Right renal cortex interstitium (tissue), 3 donors: ENCODE results near the gene EFNB2. TPM values are rescaled to one million over a fixed set of nuclear protein-coding genes. Genes with fewer than 3 reads are reported as not detected.

Source experiments
- DNase-seq, 3 donors: peaks; one replicate each; pipeline ENCODE4 v3.0.0-alpha.2; 2013; ENCODE audit warnings: low read depth in 3 of 3, low spot score in 2 of 3
- polyA plus RNA-seq, 3 donors: library from polyadenylated mRNA; unstranded; fragments of 120-200 nt; gene quantifications; one replicate each; pipeline ENCODE4 v1.2.1, GENCODE V29; 2013; ENCODE audit not compliant: insufficient read length in 3 of 3

Gene EFNB2
- polyA plus RNA-seq, 3 donors, result 137 to 149 (median 149) TPM

DNA sequence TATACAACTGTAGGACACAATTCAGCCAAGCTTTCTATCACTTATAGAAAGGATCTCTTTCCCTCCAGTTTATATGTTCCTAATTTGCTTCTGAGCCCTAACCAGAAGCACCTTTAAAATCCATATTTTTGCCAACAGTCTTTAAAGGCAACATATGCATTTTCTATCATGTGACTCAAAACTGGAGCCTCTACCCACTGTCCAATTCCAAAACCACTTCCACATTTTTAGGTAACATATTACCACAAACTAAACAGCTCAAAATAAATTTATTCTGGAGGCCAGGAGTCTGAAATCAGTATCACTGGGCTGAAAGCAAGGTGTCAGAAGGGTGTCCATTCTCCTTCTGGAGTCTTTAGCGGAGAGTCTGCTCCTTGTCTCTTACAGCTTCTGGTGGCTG is 15.9 kb upstream of the EFNB2 start:
- DNase-seq, result no peak

- no peak for DNase-seq
Measured at GRCh38 chr13:106550570-106551135, 15.2 kb upstream of the EFNB2 start.

DNA sequence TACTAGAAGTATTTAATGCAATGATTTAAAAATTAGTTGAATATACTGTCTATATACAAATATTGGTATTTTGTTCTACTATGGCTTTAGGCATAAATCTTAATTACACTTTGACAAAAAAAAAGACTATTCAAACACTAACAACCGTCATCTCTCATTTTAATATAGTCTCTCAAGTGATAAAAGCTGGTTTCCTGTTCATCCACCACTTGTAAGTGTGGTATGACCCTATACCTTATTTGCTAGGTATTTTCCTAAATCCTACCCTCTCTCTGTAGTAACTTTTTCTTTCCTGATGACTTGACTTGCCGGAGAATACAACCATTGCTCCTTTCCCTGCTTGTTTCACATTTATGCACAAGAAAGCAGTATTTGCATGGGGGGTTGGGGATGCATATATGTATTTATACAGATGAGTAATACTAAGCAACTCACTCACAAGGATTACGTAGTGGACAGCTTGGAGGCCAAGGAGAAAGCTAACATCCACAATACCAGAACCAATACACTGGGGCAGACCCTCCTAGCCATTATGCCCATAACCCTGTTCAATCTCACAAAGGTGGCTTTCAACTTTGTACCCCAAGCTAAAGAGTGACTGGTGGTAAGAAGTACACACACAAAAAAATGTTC is 12.7 kb upstream of the EFNB2 start:
- DNase-seq, result no peak

DNA sequence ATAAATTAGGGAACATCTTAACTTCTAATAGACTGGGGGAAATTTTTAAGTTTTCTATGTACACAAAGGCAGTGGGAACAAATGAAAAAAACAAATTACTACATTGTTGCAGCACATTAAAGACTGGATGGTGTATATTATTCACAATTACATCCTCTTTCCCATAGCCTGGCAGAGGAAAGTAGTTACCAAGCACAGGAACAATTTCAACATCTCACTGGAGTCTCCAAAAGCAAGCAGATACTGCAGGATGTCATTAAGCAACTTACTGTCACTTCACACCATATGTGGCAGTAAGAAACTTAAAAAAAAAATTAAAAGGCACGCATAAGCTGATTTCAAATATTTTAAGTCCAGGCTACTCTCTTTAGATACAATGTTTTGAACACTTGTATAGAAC is 6.4 kb upstream of the EFNB2 start:
- DNase-seq, result no peak

DNA sequence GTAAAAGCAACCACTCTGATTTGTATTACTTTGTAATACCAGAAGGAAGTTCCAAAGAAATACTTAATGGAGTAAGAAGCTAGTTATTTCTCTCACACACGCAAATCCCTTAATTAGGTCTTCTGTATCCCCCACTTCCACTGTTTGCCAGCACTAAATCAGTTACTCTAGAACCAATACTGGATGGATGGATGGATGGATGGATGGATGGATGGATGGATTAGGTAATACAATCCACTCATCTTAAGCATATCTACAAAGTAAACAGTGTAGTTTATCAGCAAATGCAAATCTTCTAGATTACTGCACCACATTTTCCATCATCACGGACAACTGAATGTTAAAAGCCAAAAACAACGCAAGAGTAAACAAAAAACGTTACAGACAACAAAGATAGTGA is 5.2 kb upstream of the EFNB2 start:
- no peak for DNase-seq

- no peak for DNase-seq
Measured at GRCh38 chr13:106537521-106537920, 2.1 kb upstream of the EFNB2 start.

DNA sequence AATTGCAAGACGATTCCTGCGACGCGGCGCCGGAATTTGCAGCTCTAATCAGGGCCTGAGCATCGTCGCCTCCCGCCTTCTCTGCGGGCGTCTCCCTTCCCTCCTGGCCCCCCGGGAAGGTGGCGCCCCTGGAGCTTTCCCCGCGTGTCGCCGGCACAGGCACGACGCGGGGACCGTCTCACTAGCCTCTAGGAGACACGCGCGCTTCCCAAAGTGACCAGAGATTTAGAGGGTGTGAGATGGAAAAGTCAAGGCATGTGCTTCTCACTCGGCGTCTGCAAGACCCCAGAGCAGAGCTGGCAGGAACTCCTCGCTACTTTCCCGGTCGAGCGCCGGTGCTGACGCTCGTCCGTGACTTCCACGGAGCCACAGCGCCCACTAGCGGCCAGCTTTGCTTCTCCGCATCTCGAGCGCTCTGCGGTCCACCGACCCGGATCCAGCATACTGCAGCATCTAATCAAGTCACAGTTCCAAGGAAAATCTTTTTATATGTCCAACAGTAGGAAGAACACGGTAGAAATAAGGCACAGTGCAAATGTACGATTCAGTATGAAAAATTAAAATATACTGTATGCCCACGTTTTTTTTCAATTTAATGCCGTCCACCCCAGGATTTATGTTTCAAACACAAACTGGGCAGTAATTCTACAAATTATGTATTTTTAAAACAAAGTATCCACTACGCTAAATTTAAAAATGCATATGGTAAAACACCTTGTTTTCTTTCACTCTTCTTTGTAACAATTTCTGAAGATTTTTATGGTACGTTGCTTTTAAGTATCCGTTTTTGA is 977 bp upstream of the EFNB2 start:
- DNase-seq, result peak in 1 of 3 donors; percentile 89

DNA sequence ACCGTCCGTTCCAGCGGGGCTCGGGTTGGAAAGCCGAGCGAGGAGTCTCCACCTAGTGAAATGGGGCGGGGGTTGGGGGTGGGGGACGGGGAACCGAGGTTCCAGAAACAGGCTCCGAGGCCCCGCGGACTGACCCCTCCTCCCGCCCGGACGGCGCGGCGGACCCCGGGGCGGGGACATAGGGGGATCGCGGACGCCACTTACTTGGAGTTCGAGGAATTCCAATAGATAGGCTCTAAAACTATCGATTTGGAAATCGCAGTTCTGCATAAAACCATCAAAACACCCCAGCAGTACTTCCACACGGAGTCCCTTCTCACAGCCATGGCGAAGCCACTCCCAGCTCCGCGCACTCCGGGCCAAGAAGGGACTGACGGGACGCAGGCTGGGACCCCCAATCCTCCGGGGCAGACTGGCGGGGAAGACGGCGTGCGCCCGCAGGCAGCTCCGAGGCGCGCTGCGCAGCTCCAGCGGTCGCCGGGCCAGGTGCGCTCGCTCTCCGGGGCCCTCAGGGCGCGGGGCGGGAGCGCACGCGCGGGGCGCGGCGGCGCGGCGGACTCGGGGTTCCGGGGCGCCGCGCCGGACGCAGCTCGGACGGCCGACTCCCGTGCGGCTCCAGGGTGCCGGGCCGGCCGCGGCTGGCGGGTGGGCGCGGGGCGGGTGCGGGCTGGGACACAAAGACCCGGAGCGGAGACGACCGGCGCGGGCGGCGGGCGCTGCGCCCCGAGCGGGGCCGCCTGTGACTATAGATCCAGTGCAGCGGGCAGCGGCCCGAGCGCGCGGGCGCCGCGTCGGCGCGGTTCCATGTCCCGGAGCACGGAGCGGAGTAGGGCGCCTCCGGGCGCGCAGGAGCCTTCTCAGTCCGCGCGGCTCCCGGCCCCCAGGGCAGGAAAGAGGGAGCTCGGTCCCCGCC is 567 bp downstream of the EFNB2 start:
- no peak for DNase-seq

DNA sequence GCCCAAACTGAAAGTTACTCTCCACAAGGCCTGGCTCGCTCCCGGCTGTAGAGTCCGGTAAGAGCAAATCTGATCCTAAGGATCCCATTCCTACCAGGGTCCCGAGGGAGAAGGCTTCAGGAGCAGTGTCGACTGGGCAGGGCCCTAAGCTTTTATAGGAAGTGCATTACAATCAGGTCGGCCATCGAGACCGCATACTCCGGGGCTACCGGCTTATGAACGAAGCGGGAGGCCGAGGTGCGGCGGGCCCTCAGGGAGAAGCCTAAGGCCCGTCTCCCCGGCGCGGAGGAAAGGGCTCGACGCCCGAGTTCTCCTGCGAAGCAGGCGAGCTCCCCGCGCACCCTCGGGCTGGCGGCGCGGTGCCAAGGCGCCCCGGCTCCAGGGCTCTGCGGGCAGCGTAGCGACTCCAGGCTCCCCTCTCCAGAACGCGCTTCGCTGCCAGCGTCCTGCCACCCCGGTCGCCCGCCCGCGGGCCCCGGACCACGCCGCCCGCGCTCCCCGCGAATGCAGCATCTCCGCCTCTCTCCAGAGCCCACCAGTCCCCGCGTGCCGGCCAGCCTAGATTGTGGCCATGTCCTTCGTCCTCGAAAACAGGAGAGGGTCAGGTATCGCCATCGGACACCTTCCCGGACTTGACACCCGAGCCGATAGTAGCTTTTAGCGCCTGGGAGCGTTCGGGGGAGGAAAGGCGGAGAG is 1.4 kb downstream of the EFNB2 start:
- peak in 1 of 3 donors; percentile 33 for DNase-seq

GRCh38 chr13:106533101-106533942 is 2.1 kb downstream of the EFNB2 start:
- peak in 1 of 3 donors; percentile 74 for DNase-seq

DNA sequence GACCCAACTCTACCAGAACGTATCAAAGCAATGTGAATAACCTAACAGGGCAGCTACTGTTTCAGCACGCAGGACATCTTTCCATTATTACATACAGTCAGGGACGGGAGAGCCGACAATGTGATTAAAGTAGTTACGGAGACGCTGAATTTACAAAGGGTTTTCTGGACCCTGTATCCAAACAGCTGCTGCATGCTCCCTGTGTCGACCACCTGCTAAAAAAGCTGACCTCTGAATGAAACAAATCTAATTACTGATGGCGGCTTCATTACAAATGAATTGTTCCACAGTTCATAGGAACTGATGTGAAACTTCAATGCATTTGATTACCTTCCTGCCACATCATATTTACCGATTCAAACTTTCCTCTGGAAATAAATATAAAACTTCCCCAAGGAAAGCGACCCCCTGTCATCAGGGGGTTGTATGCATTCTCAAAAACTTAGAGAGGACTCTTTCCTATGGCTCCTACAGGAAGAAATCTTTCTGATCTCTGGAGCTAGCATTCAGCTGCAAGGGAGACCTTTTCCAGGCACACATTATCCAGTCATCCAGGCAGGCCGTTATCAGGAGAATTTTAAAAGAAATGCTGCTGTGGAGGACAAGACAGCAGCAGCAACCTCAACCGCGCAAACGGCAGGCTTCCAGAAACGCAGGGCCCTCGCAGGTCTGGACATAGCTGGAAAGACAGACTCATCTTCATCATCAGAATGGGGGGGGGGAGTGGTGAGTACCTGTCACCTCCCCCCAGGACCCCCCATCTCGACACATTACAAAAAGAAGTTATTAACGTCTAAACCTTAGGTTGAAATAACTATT is 3.1 kb downstream of the EFNB2 start:
- DNase-seq, result no peak

GRCh38 chr13:106530980-106531481 is 4.4 kb downstream of the EFNB2 start:
- DNase-seq, result no peak

DNA sequence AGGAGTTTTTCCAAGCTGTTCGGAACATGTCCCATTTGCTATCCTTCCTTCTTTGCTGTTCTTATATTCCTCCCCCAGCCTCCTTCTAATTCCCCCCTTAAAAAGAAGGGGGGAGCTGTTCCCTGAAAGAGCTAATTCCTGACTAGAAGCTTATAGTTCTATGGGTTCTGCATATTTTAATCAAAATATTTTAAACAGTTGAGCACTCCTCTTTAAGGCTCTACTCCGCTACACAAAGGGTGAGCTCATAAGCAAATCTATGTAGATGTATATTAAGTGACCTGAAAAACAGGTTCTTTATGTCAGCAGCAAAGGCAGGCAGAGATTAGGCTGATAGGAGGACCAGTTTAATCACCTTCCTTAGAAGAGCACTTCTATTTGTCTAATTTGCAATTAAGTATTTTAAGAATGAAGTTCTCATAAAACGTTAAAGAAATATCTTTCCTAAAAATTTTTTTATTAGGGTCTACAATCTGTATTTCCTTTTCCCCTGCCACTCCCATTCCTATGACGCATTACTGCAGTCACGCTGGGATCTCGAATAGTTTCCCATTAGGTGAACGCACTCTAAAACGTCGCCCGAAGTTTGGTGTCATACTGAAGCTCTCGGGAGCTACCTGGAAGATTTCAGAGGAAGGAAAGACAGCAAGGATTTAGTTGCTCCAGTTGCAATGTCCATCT is 5.2 kb downstream of the EFNB2 start:
- DNase-seq, result no peak

DNA sequence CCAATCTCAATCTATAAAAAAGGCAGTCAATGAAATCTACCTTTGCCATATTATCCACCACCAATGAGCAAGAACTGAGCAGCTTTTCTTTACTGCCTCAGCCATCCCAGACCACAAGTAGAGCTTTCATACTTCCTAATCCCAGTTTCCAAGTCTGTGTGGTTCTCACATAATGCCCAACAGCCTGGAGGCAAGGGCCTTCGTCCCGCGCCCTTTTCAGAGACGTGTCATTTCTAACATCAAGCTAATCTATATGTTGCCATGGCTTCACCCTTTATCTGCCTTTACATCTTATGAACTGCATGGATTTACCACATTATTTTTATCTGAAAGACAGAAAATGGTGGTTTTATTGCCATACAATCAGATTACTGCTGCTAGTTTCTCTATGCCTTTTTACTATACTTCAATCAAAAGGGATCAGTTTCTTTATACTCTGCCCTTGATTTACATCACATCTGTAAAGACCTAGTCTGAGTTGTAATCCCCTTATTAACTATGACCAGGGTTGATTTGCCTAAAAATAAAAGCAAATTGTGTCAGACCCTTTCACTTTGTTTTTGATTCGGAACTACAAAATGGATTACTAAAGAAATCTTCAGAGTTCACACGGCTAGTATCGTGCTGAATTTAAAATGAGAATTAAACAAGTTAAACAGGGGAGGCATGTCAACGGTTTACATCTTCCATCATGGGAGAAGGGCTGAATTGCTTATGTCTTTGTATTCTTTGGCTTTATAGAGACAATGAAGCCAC is 5.9 kb downstream of the EFNB2 start:
- DNase-seq, result no peak

GRCh38 chr13:106528718-106529414 is 6.6 kb downstream of the EFNB2 start:
- no peak for DNase-seq

GRCh38 chr13:106527826-106528225 is 7.6 kb downstream of the EFNB2 start:
- DNase-seq, result no peak

GRCh38 chr13:106527445-106527801 is 8.0 kb downstream of the EFNB2 start:
- no peak for DNase-seq
